Glutamatergic neuron (in vitro differentiated cells): Measurements from ENCODE around the gene SH3PXD2B. TPM values are rescaled to one million over a fixed set of nuclear protein-coding genes. Genes with fewer than 3 reads are reported as not detected.

Experiments
- DNase-seq: peaks from one replicate; pipeline ENCODE4 v3.0.0; 2022
- H3K27ac Mint-ChIP-seq: one replicate; pipeline ENCODE4 v1.8.0; 2020; ENCODE audit warnings: mild to moderate bottlenecking, mixed read lengths, inconsistent platforms; ENCODE audit not compliant: unreplicated experiment
- H3K27me3 Mint-ChIP-seq: one replicate; pipeline ENCODE4 v1.8.0; 2020; ENCODE audit warnings: mild to moderate bottlenecking, moderate library complexity, mixed read lengths, inconsistent platforms; ENCODE audit not compliant: unreplicated experiment
- H3K36me3 Mint-ChIP-seq: one replicate; pipeline ENCODE4 v1.8.0; 2020; ENCODE audit warnings: mild to moderate bottlenecking, mixed read lengths, inconsistent platforms; ENCODE audit not compliant: unreplicated experiment
- H3K4me1 Mint-ChIP-seq: one replicate; pipeline ENCODE4 v1.8.0; 2020; ENCODE audit warnings: mild to moderate bottlenecking, low read depth, mixed read lengths, inconsistent platforms; ENCODE audit not compliant: unreplicated experiment
- H3K4me3 Mint-ChIP-seq: one replicate; pipeline ENCODE4 v1.8.0; 2020; ENCODE audit warnings: mild to moderate bottlenecking, mixed read lengths, inconsistent platforms; ENCODE audit not compliant: unreplicated experiment
- H3K9me3 Mint-ChIP-seq: one replicate; pipeline ENCODE4 v1.8.0; 2020; ENCODE audit warnings: mild to moderate bottlenecking, moderate library complexity, mixed read lengths, inconsistent platforms; ENCODE audit not compliant: unreplicated experiment
- CTCF ChIP-seq: fragments of 200-600 bp; sonication (generic); IDR thresholded peaks from one replicate; pipeline ENCODE4 v1.5.0; 2021; ENCODE audit not compliant: partially characterized antibody, unreplicated experiment
- total RNA-seq: library from RNA; stranded (reverse); fragmentation: NEBNext Ultra II Directional; extraction: Animal tissue kit (Norgen Biotek cat#: 25700); gene quantifications from one replicate; pipeline ENCODE4 v1.2.1, GENCODE V29; 2021; ENCODE audit not compliant: unreplicated experiment

Gene SH3PXD2B
- total RNA-seq, 1 donor from 2014 or later = 96.8 TPM

GRCh38 chr5:172315587-172316493 is 138.5 kb downstream of the SH3PXD2B start:
- Mint-ChIP-seq H3K27ac (no peak overlapping the region), H3K4me1 (no peaks in the 10 kb centered on the region), H3K4me3 (no peak overlapping the region), H3K9me3 (no peaks in the 10 kb centered on the region), H3K36me3 (no peaks in the 10 kb centered on the region), H3K27me3 (no peaks in the 10 kb centered on the region)
- DNase-seq = no peak
- TF ChIP-seq CTCF = no peak

- no peak for TF ChIP-seq CTCF
- no peaks in the 10 kb centered on the region for H3K9me3 Mint-ChIP-seq
- DNase-seq = no peak
- H3K36me3 Mint-ChIP-seq = no peaks in the 10 kb centered on the region
- no peaks in the 10 kb centered on the region for H3K4me1 Mint-ChIP-seq
- no peak overlapping the region for H3K4me3 Mint-ChIP-seq
- no peak overlapping the region for H3K27ac Mint-ChIP-seq
- H3K27me3 Mint-ChIP-seq = no peaks in the 10 kb centered on the region
Observed at GRCh38 chr5:172313915-172314314, 140.4 kb downstream of the SH3PXD2B start.

GRCh38 chr5:172312286-172312685 is 142.0 kb downstream of the SH3PXD2B start:
- no peak for DNase-seq
- Mint-ChIP-seq H3K36me3 (no peaks in the 10 kb centered on the region), H3K9me3 (no peaks in the 10 kb centered on the region), H3K27ac (no peak overlapping the region), H3K4me3 (no peak overlapping the region), H3K4me1 (no peaks in the 10 kb centered on the region), H3K27me3 (no peaks in the 10 kb centered on the region)
- TF ChIP-seq CTCF = no peak

- no peaks in the 10 kb centered on the region for H3K9me3 Mint-ChIP-seq
- DNase-seq = no peak
- H3K27me3 Mint-ChIP-seq = no peaks in the 10 kb centered on the region
- H3K36me3 Mint-ChIP-seq = no peaks in the 10 kb centered on the region
- no peak overlapping the region for H3K4me3 Mint-ChIP-seq
- no peaks in the 10 kb centered on the region for H3K4me1 Mint-ChIP-seq
- no peak for TF ChIP-seq CTCF
- no peak overlapping the region for H3K27ac Mint-ChIP-seq
Observed at GRCh38 chr5:172311605-172312004, 142.7 kb downstream of the SH3PXD2B start.

- Mint-ChIP-seq H3K4me1 (no peaks in the 10 kb centered on the region), H3K9me3 (no peaks in the 10 kb centered on the region), H3K36me3 (no peaks in the 10 kb centered on the region), H3K27ac (no peak overlapping the region), H3K4me3 (no peak overlapping the region), H3K27me3 (no peaks in the 10 kb centered on the region)
- no peak for DNase-seq
- TF ChIP-seq CTCF = no peak
Observed at GRCh38 chr5:172311026-172311425, 143.3 kb downstream of the SH3PXD2B start.
